Fibroblast of villous mesenchyme (primary cell): Measurements from ENCODE around the gene RGS7. TPM values are rescaled to one million over a fixed set of nuclear protein-coding genes. Genes with fewer than 3 reads are reported as not detected.

ENCODE experiments used
- DNase-seq: peaks from one replicate; pipeline ENCODE4 v3.0.0-alpha.2; 2010; ENCODE audit warnings: low read depth
- H3K4me3 ChIP-seq: 2 replicates; pipeline ENCODE4 v1.5.1; 2011; ENCODE audit warnings: low read depth, mild to moderate bottlenecking, low read length
- total RNA-seq: library from RNA; depleted of rRNA; stranded (reverse); fragments of >200 nt; gene quantifications from 2 replicates; pipeline ENCODE4 v1.2.3, GENCODE V29; 2012
- TF ChIP-seq, protein P1 (sequence below): IDR thresholded peaks from 2 replicates; pipeline ENCODE4 v1.5.1; 2012; ENCODE audit warnings: low read depth, mild to moderate bottlenecking, low read length; ENCODE audit not compliant: insufficient read depth

The RGS7 gene
- total RNA-seq, 1 donor: 0.43 TPM

DNA sequence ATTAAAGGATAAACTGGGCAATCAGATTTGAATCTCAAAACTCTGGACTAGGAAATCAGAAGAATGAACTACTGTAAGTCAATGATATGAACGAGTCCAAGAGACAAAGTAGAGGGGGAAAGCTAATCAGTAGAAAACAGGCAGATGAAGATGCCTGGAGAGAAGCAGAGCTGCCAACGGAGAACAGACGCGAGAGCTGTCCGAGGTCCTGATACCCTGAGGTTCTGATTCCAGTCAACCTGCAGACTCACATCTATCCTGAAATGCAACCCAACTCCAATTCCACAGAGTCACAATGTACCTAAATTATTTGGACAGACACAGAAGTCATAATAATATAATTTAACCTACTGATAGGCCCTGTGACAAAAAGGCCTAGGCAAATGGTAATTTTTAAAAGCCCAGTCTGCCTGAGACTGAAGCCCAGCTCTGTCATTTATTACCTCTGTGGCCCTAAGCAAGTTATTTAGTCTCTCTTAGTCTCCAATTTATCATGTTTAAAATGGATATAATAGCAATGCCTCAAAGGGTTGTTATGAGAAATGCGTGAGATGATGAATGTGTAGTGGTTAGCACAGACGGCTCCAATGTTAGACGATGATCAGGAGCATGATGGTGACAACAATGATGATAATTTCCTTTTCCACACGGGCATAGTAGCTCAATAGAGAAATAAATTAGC is 33.4 kb downstream of the RGS7 start:
- TF ChIP-seq, protein P1, sequence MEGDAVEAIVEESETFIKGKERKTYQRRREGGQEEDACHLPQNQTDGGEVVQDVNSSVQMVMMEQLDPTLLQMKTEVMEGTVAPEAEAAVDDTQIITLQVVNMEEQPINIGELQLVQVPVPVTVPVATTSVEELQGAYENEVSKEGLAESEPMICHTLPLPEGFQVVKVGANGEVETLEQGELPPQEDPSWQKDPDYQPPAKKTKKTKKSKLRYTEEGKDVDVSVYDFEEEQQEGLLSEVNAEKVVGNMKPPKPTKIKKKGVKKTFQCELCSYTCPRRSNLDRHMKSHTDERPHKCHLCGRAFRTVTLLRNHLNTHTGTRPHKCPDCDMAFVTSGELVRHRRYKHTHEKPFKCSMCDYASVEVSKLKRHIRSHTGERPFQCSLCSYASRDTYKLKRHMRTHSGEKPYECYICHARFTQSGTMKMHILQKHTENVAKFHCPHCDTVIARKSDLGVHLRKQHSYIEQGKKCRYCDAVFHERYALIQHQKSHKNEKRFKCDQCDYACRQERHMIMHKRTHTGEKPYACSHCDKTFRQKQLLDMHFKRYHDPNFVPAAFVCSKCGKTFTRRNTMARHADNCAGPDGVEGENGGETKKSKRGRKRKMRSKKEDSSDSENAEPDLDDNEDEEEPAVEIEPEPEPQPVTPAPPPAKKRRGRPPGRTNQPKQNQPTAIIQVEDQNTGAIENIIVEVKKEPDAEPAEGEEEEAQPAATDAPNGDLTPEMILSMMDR: no peak
- no peak overlapping the region for H3K4me3 ChIP-seq
- DNase-seq: peak; percentile 25

DNA sequence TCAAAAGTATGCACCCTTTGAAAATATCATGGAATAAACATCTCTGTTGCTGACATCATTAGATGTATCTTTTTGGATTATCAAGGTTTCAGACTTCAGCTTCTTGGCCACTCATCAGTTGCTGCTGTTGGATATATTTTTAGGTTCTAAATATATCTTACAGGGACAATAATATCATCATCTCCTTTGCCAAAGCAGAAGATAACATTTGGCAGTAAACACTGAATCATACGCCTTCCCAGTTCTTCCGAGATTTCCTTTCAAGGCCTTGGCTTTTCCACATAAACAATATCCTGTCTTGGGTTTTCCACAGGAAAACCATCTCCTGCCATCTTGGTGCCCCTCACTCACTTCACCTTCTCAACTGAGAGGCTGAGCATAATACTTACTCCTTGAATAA is 39.3 kb downstream of the RGS7 start:
- TF ChIP-seq, protein P1: no peak
- H3K4me3 ChIP-seq: no peak overlapping the region
- no peak for DNase-seq

DNA sequence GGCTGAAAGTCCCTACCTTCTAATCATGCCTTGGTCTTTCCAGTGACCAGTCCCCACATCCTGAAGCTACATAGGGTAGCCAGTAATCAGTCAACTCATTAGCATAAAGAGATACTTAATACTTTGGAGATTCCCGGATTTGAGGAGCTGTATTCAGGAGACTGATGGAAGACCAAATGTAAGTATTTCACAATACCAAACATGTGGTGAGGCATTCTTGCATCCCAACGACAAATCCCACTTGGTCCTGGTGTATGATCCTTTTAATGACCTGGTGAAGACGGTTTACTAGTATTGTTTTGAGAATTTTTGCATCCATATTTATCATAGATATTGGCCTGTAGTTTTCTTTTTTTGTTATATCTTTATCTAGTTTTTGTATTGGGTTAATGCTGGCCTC is 40.6 kb downstream of the RGS7 start:
- no peak overlapping the region for H3K4me3 ChIP-seq
- no peak for DNase-seq
- TF ChIP-seq, protein P1: no peak

DNA sequence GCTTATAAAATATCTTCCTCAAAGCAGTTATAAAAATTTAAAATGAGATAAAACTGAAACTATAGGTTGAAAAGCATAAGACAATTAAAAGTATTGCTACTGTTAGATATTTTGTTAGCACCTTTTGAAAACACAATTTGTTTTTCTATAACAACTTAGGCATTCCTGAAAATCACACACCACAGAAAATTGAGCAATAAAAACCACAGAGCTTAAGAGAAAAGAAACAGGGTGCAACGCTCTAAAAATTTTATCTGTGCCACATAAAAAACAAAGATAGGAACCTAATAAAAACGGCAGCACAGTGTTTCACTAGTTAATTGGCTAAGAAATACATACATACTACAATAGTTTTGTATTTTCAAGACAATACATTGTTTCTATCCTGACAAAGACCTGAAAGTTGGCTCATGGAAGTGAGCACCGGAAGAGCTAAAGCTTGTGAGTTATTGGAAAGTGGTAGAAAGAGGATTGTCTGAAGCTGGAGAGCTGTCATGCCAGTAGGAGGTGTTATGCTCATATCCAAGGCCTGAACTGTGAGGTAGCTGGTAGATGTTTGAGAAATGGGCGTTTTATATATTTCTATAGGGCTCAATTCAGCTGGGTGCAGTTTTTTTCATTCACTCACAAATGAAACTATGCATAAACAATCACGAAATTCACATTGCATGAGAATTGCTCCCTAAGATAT is 45.8 kb downstream of the RGS7 start:
- no peak for DNase-seq
- H3K4me3 ChIP-seq: no peak overlapping the region
- TF ChIP-seq, protein P1: no peak

DNA sequence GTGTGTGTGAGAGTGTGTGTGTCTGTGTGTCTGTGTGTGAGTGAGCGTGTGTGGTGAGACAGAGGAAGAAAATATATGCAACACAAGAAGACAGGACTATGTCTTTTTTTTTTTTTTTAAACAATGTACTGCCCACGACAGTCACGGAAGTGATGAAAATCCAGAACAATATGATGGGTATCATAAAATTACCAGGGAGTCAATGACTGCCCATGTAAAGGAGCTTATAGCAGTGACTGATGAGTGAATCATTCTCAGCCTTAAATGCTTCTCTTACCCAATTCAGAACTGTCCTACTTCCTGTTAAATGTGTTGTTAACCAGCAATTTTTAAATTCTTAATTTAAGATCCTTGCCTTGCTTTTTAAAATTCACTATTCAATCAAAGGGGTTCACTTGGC is 46.6 kb downstream of the RGS7 start:
- TF ChIP-seq, protein P1: no peak
- DNase-seq: no peak
- no peak overlapping the region for H3K4me3 ChIP-seq

DNA sequence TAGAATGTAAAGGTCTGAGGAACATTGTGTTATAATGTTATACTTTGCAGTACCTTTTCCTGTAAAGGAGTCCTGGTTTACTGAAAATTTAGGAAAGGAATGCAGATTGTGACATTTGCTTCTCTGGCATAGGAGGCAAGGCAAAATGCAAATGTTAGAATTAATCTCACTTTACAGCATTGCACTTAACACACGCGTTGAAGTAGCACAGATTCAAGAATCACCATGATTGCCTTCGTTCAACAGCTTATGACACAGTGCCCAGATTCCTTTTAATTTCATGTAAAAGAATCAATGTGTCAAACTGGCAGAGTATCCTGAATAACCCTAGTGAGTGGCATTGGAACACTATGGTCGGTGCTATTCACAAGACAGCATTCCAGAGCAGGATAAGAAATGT is 47.4 kb downstream of the RGS7 start:
- TF ChIP-seq, protein P1: no peak
- H3K4me3 ChIP-seq: no peak overlapping the region
- DNase-seq: no peak

DNA sequence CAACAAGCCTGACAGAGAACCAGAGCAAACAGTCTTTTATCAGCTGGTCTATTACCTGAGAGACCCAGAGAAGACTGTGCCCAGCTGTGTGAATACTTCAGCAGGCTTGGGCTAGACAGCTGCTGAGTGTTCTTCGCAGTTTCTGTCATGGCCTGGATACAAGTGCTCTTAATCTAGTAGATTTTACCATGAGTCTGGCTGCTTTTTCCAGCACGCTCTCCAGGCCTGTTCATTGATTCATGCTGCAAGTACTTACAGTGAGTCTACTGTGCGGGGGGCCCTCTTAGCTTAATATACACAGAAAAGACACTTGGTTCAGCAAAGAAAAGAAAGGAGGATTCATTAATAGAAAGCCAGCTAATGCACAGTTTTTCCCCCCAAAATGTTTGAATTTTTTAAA is 48.5 kb downstream of the RGS7 start:
- TF ChIP-seq, protein P1: no peak
- no peak for DNase-seq

More for the DNA sequence above, 48.5 kb downstream of the RGS7 start:
- no peak overlapping the region for H3K4me3 ChIP-seq
